ENCODE measurements around the gene ROBO2.

Gene ROBO2

DNA sequence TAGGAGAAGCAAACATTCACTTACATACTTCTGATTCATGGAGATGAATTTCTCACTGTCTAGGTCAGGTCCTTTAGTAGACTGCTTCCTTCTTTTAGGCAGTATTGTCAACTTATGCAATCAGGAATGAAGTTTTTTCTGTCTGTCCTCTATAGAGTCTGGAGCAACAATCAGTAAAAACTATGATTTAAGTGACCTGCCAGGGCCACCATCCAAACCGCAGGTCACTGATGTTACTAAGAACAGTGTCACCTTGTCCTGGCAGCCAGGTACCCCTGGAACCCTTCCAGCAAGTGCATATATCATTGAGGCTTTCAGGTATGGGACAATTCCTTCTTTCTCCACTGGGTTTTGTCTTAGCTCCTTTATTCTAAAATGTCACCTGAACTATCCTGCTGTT, 523.1 kb downstream of the ROBO2 start:
- no peak for DNase-seq
- in situ Hi-C loops (cut with HindIII; ENCODE audit: low pct_ligation_motif_present, low pct_unique_long_range_greater_than_20kb, low sequenced_read_pairs) = no loop called here

- no peak for DNase-seq
- in situ Hi-C loops (cut with HindIII; ENCODE audit: low pct_ligation_motif_present, low pct_unique_long_range_greater_than_20kb, low sequenced_read_pairs) = no loop called here
Measured at GRCh38 chr3:77566055-77566454, 526.2 kb downstream of the ROBO2 start.

GRCh38 chr3:77571971-77572715, 532.2 kb downstream of the ROBO2 start:
- DNase-seq = no peak
- in situ Hi-C loops (cut with HindIII; ENCODE audit: low pct_ligation_motif_present, low pct_unique_long_range_greater_than_20kb, low sequenced_read_pairs) = no loop called here

- in situ Hi-C loops (cut with HindIII; ENCODE audit: low pct_ligation_motif_present, low pct_unique_long_range_greater_than_20kb, low sequenced_read_pairs) = no loop called here
- no peak for DNase-seq
Measured at GRCh38 chr3:77577264-77577663, 537.4 kb downstream of the ROBO2 start.

DNA sequence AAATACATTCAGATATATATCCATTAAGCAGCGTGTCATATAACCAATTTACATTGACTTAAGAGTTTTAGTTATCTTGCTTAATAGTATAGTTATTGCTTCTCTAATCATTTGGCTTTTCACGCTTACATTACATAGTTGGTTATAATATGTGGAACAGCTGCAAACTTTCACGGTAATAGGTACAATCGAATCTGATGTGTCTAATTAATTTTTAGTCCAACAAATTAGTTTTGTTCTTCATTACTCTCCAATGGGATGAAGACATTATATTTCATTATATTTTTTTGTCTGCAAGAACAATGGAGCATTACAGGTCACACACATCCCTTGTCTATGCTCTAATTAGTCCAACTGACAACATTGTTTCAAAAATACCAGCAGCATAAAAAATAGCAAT, 546.3 kb downstream of the ROBO2 start:
- in situ Hi-C loops (cut with HindIII; ENCODE audit: low pct_ligation_motif_present, low pct_unique_long_range_greater_than_20kb, low sequenced_read_pairs) = no loop called here
- DNase-seq = no peak

GRCh38 chr3:77588863-77589262, 549.0 kb downstream of the ROBO2 start:
- no peak for DNase-seq
- in situ Hi-C loops (cut with HindIII; ENCODE audit: low pct_ligation_motif_present, low pct_unique_long_range_greater_than_20kb, low sequenced_read_pairs) = no loop called here

GRCh38 chr3:77590191-77590590, 550.3 kb downstream of the ROBO2 start:
- DNase-seq = no peak
- in situ Hi-C loops (cut with HindIII; ENCODE audit: low pct_ligation_motif_present, low pct_unique_long_range_greater_than_20kb, low sequenced_read_pairs) = no loop called here

DNA sequence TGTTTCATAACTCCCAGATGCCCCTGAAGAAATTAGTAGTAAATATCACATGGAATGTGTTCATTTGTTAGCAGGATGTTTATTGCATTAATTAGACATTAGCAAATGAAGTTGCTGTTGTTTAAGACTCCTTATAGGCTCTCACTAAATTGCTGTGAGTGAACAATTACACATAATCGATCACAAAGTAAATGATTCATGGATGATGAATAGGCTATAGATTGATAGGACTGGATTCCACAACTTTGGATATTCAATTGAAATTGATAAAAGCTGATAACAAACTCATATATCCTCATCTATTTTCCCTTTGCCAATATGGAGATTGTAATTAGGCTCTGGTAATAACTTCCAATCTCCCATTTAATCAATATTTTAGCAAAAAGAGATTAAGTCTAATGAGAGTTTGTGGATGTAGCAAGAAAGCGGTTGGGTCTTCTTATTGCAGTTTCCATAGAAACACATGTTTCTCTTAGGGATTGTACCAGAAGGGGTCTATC, 555.5 kb downstream of the ROBO2 start:
- in situ Hi-C loops (cut with HindIII; ENCODE audit: low pct_ligation_motif_present, low pct_unique_long_range_greater_than_20kb, low sequenced_read_pairs) = no loop called here
- DNase-seq = no peak

GRCh38 chr3:77599948-77600347, 560.0 kb downstream of the ROBO2 start:
- in situ Hi-C loops (cut with HindIII; ENCODE audit: low pct_ligation_motif_present, low pct_unique_long_range_greater_than_20kb, low sequenced_read_pairs) = no loop called here

GRCh38 chr3:77601823-77602415, 562.0 kb downstream of the ROBO2 start:
- no peak for DNase-seq
- in situ Hi-C loops (cut with HindIII; ENCODE audit: low pct_ligation_motif_present, low pct_unique_long_range_greater_than_20kb, low sequenced_read_pairs) = no loop called here

More at GRCh38 chr3:77599948-77600347, 560.0 kb downstream of the ROBO2 start:
- no peak for DNase-seq

DNA sequence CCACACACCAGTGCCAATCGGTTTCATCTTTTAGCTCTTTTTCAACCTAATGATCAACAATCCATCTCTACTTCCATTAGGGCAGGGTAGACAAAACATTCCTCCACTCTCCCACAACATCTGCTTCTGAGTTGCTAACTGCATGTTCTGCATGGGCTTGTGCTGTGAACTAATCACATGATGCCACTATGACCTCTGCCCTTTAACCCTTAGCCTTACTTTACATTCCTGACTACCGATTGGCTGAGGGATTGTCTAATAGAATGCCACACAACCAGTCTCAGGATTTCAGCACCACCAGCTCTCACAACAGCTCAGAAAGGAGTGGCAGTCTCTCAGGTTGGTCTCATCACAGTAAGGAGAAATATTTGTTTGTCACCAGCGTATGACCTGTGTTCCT, 562.8 kb downstream of the ROBO2 start:
- DNase-seq = no peak
- in situ Hi-C loops (cut with HindIII; ENCODE audit: low pct_ligation_motif_present, low pct_unique_long_range_greater_than_20kb, low sequenced_read_pairs) = no loop called here

- in situ Hi-C loops (cut with HindIII; ENCODE audit: low pct_ligation_motif_present, low pct_unique_long_range_greater_than_20kb, low sequenced_read_pairs) = no loop called here
- DNase-seq = no peak
Measured at GRCh38 chr3:77605308-77605707, 565.4 kb downstream of the ROBO2 start.

DNA sequence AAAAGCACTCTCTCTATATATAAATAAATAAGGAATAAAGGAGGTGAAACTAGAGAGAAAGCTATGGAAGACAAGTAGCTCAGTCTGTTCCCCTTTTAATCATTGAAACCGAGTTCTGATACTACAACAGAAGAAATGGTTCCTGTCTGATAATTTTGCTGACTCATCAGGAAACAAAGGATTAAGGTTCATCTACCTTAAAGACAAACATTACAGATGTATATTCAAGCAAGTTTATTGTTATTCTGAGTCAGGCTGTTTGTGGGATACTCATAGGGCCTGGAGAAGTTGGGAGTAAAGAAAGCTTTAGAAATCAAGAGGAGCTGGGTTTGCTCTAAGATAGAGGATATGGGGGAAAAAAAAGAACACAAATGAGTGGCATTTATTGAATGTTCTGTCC, 566.0 kb downstream of the ROBO2 start:
- no peak for DNase-seq
- in situ Hi-C loops (cut with HindIII; ENCODE audit: low pct_ligation_motif_present, low pct_unique_long_range_greater_than_20kb, low sequenced_read_pairs) = no loop called here

DNA sequence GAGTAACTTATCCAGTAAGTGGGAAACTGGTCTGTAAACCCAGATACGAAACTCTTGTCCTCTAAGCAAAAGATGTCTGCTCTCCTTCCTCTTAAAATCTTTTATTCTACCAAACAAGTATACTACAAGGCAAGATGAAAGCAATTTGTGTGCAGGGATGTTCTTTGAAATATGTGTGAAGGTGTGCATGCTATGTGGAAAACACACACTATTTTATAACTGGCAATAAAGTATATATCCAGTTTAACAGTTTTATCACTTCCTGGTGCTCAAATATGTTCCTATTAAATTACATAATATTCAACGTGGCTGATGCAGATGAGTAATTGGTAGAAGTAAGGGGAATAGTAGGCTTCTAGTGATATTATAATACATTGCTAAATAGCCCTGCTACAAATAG, 566.5 kb downstream of the ROBO2 start:
- DNase-seq = no peak
- in situ Hi-C loops (cut with HindIII; ENCODE audit: low pct_ligation_motif_present, low pct_unique_long_range_greater_than_20kb, low sequenced_read_pairs) = no loop called here

GRCh38 chr3:77618686-77619085, 578.8 kb downstream of the ROBO2 start:
- in situ Hi-C loops (cut with HindIII; ENCODE audit: low pct_ligation_motif_present, low pct_unique_long_range_greater_than_20kb, low sequenced_read_pairs) = no loop called here
- DNase-seq = no peak

DNA sequence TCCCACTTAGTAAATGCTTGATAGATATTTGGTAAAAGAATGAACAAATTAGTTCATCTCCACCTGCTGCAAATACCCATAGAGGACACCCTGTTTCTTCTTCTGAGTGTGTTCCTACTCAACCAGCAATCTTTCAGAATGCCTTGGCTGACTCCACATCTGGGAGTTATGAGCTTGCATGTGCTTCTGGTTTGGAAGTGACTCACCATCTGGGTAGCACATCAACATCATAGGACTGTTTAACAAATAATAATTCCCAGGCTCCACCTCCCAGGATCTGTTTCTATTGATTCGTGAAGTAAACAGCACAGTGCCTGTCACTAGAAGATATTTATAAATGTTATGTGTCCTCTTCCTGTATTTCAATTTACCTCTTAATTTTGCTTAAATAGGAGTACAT, 580.1 kb downstream of the ROBO2 start:
- DNase-seq = no peak
- in situ Hi-C loops (cut with HindIII; ENCODE audit: low pct_ligation_motif_present, low pct_unique_long_range_greater_than_20kb, low sequenced_read_pairs) = no loop called here

- in situ Hi-C loops (cut with HindIII; ENCODE audit: low pct_ligation_motif_present, low pct_unique_long_range_greater_than_20kb, low sequenced_read_pairs) = no loop called here
Measured at GRCh38 chr3:77623500-77623899, 583.6 kb downstream of the ROBO2 start.

GRCh38 chr3:77626157-77626556, 586.3 kb downstream of the ROBO2 start:
- in situ Hi-C loops (cut with HindIII; ENCODE audit: low pct_ligation_motif_present, low pct_unique_long_range_greater_than_20kb, low sequenced_read_pairs) = no loop called here
- DNase-seq = no peak

More at GRCh38 chr3:77623500-77623899, 583.6 kb downstream of the ROBO2 start:
- no peak for DNase-seq

DNA sequence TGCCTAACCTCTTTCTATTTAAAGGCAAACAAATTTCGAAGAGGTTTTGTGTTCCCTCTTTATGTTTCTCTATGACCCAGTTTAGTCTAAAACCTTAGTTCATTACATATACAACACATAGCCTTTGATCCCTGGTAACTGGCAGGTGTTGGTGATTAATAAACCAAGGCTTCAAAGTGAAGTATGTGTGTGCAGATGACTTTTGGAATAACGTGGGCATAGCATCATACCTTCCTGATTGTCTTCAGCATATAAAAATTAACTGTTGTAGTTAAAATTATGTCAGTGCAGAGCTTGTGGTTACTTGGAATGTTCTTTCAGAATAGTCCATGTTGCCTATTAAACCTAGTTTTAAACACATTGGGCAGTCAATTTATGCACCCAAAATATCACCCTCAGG, 608.3 kb downstream of the ROBO2 start:
- no peak for DNase-seq
- in situ Hi-C loops (cut with HindIII; ENCODE audit: low pct_ligation_motif_present, low pct_unique_long_range_greater_than_20kb, low sequenced_read_pairs) = no loop called here

DNA sequence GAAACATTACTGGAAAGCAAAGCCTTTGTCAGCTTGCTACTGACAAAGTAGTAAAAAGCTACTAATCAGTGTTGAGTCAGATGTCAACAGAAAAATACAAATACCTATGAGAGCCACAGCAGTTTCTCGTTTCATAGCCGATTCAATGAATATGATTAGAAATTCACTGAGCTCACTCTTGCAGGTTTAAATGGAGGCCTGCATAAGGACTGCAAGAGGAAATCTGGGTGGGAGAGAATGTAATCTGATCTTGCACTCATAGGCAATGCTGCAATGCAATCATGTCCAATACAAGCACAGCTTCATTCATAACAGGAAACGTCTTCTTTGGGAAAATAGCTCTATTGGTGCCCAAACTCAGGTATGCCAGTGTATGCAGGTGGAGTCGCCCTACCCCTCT, 608.8 kb downstream of the ROBO2 start:
- in situ Hi-C loops (cut with HindIII; ENCODE audit: low pct_ligation_motif_present, low pct_unique_long_range_greater_than_20kb, low sequenced_read_pairs) = no loop called here
- no peak for DNase-seq

Measured in ACHN (cell line).